ENCODE results near the gene TYMP. TPM values are rescaled to one million over a fixed set of nuclear protein-coding genes. Genes with fewer than 3 reads are reported as not detected.

The TYMP gene
- polyA plus RNA-seq, 1 donor (not counting 4 experiments of a cell fraction or from before 2014, with no cell fraction given), result 25.5 TPM

DNA sequence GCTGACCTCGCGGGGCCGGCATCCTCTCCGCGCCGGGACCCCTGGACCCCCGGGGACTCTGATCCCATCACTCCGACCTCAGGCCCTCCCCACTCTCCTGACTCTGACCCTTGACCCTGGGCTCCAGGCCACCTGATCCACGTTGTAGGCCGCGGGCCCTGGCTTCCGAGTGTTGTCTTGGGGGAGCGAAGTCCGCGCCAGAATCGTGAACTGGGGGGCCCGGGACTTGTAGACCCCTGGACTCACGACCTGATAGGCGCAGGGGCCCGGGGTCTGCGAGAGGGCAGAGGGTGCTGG is 716 bp upstream of the TYMP start:
- H3K27me3 ChIP-seq (ENCODE audit: control insufficient read depth, extremely low read depth, insufficient read depth, low read length), result peaks cover 11% of the 10 kb centered on the region
- TF ChIP-seq, protein P1, sequence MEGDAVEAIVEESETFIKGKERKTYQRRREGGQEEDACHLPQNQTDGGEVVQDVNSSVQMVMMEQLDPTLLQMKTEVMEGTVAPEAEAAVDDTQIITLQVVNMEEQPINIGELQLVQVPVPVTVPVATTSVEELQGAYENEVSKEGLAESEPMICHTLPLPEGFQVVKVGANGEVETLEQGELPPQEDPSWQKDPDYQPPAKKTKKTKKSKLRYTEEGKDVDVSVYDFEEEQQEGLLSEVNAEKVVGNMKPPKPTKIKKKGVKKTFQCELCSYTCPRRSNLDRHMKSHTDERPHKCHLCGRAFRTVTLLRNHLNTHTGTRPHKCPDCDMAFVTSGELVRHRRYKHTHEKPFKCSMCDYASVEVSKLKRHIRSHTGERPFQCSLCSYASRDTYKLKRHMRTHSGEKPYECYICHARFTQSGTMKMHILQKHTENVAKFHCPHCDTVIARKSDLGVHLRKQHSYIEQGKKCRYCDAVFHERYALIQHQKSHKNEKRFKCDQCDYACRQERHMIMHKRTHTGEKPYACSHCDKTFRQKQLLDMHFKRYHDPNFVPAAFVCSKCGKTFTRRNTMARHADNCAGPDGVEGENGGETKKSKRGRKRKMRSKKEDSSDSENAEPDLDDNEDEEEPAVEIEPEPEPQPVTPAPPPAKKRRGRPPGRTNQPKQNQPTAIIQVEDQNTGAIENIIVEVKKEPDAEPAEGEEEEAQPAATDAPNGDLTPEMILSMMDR (optimal IDR thresholded peaks at IDR 0.05 in 1 of 3, IDR thresholded peaks at IDR 0.05 in 1 of 3, conservative IDR thresholded peaks at IDR 0.05 in 1 of 3; ENCODE audit: extremely low read depth in 1 of 3, insufficient read depth in 2 of 3, low read length in 3 of 3), result no peak
- TF ChIP-seq EZH2 (IDR thresholded peaks at IDR 0.05; ENCODE audit: low read length), result no peak
- H3K9ac ChIP-seq (ENCODE audit: control insufficient read depth, extremely low read depth, insufficient read depth, low read length), result peak overlapping the region; percentile 90
- no peaks in the 10 kb centered on the region for H4K20me1 ChIP-seq (ENCODE audit: control insufficient read depth, extremely low read depth, insufficient read depth, low read length)
- H3K27ac ChIP-seq (ENCODE audit: control insufficient read depth, insufficient read depth, low read length), result peak overlapping the region; percentile 68
- peaks cover 0 to 2% of the 10 kb centered on the region in 2 experiments for H3K36me3 ChIP-seq (ENCODE audit: control insufficient read depth in 2 of 2, extremely low read depth in 1 of 2, insufficient read depth in 2 of 2, low read length in 2 of 2)
- peaks cover 10% of the 10 kb centered on the region for H3K4me1 ChIP-seq (ENCODE audit: control insufficient read depth, extremely low read depth, insufficient read depth, low read length)
- no peaks in the 10 kb centered on the region for H3K9me1 ChIP-seq (ENCODE audit: control insufficient read depth, extremely low read depth, insufficient read depth, low read length)
- H3K9me3 ChIP-seq (ENCODE audit: control insufficient read depth, low read depth, low read length), result no peaks in the 10 kb centered on the region
- H3K4me2 ChIP-seq (ENCODE audit: control insufficient read depth, extremely low read depth, insufficient read depth, low read depth, low read length), result peak overlapping the region; percentile 85
- FAIRE-seq (no peak), DNase-seq (ENCODE audit: low read depth, low spot score) (no peak)
- H3K79me2 ChIP-seq (ENCODE audit: control insufficient read depth, insufficient read depth, low read length), result no peaks in the 10 kb centered on the region
- H2AFZ ChIP-seq (ENCODE audit: control insufficient read depth, low read length), result no peak overlapping the region
- peak overlapping the region; percentile 50 to 79 (median 58) for H3K4me3 ChIP-seq (ENCODE audit: control insufficient read depth in 2 of 3, extremely low read depth in 1 of 3, insufficient read depth in 2 of 3, low read depth in 1 of 3, low read length in 3 of 3)
- dilution Hi-C loops (cut with MboI; ENCODE audit: extremely low pct_ligation_motif_present, low sequenced_read_pairs), result no loop called here

DNA sequence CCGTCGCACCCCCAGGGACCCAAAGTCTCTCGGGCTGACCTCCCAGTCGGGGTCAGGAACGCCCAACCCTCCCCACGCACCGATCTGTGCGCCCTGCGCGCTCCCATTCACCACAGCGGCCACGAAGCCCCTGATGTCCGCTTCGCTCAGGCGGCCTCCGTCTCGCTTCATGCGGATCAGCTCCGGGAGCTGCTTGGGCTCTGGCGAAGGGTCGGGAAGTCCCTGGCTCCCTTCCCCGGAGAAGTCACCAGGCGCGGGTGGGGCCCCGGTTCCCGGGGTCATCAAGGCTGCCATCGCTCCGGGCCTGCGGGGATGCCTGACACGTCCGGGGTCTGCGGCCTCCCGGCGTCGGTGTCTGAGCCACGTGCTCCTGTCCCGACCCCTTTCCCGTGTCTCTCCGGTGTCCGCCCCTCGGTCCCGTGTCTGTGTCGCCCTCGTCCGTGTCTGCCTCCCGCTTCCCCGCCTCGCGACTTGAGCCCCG is 356 bp downstream of the TYMP start:
- Histone ChIP-seq H3K79me2 (ENCODE audit: control insufficient read depth, insufficient read depth, low read length) (peaks cover 5% of the 10 kb centered on the region), H3K27me3 (ENCODE audit: control insufficient read depth, extremely low read depth, insufficient read depth, low read length) (peaks cover 11% of the 10 kb centered on the region), H3K27ac (ENCODE audit: control insufficient read depth, insufficient read depth, low read length) (no peak overlapping the region), H2AFZ (ENCODE audit: control insufficient read depth, low read length) (no peak overlapping the region), H3K36me3 (ENCODE audit: control insufficient read depth in 2 of 2, extremely low read depth in 1 of 2, insufficient read depth in 2 of 2, low read length in 2 of 2) (peaks cover 0 to 2% of the 10 kb centered on the region in 2 experiments), H3K4me2 (ENCODE audit: control insufficient read depth, extremely low read depth, insufficient read depth, low read depth, low read length) (peak overlapping the region; percentile 85), H3K4me1 (ENCODE audit: control insufficient read depth, extremely low read depth, insufficient read depth, low read length) (peaks cover 15% of the 10 kb centered on the region), H3K9ac (ENCODE audit: control insufficient read depth, extremely low read depth, insufficient read depth, low read length) (peak overlapping the region; percentile 60), H4K20me1 (ENCODE audit: control insufficient read depth, extremely low read depth, insufficient read depth, low read length) (no peaks in the 10 kb centered on the region), H3K4me3 (ENCODE audit: control insufficient read depth in 2 of 3, extremely low read depth in 1 of 3, insufficient read depth in 2 of 3, low read depth in 1 of 3, low read length in 3 of 3) (peak overlapping the region; percentile 50 to 79 (median 58)), H3K9me1 (ENCODE audit: control insufficient read depth, extremely low read depth, insufficient read depth, low read length) (no peaks in the 10 kb centered on the region), H3K9me3 (ENCODE audit: control insufficient read depth, low read depth, low read length) (no peaks in the 10 kb centered on the region)
- TF ChIP-seq, protein P1 (optimal IDR thresholded peaks at IDR 0.05 in 1 of 3, IDR thresholded peaks at IDR 0.05 in 1 of 3, conservative IDR thresholded peaks at IDR 0.05 in 1 of 3; ENCODE audit: extremely low read depth in 1 of 3, insufficient read depth in 2 of 3, low read length in 3 of 3), result no peak
- no peak for TF ChIP-seq EZH2 (IDR thresholded peaks at IDR 0.05; ENCODE audit: low read length)
- DNase-seq (ENCODE audit: low read depth, low spot score), result no peak
- dilution Hi-C loops (cut with MboI; ENCODE audit: extremely low pct_ligation_motif_present, low sequenced_read_pairs), result no loop called here
- FAIRE-seq, result no peak

Measured in keratinocyte (primary cell).